Tibial nerve (tissue), 4 donors: ENCODE measurements around the gene CRAT. TPM values are rescaled to one million over a fixed set of nuclear protein-coding genes. Genes with fewer than 3 reads are reported as not detected.

Source experiments
- DNase-seq, 2 donors: peaks; one replicate each; pipeline ENCODE4 v3.0.0-alpha.2; 2019; ENCODE audit warnings: low spot score in 2 of 2
- H3K27ac ChIP-seq, 4 donors: fragments of 200-600 bp; sonication (generic) in 3 of 4; one replicate each; pipeline ENCODE4 v1.5.1; 2017 to 2019; ENCODE audit warnings: mild to moderate bottlenecking in 1 of 4
- H3K27me3 ChIP-seq, 2 donors: fragments of 200-600 bp; sonication (generic) in 1 of 2; one replicate each; pipeline versions ENCODE4 v1.5.1 to v1.6.0; 2017 to 2019
- H3K36me3 ChIP-seq, 3 donors: fragments of 200-600 bp; sonication (generic); one replicate each; pipeline ENCODE4 v1.5.1; 2018 to 2019
- H3K4me1 ChIP-seq, 4 donors: fragments of 200-600 bp; sonication (generic) in 3 of 4; one replicate each; pipeline ENCODE4 v1.5.1; 2017 to 2019
- H3K4me3 ChIP-seq, 4 donors: fragments of 200-600 bp; sonication (generic) in 3 of 4; one replicate each; pipeline ENCODE4 v1.5.1; 2017 to 2019; ENCODE audit warnings: mild to moderate bottlenecking in 1 of 4, moderate library complexity in 1 of 4
- H3K9me3 ChIP-seq, 4 donors: fragments of 200-600 bp; sonication (generic) in 3 of 4; one replicate each; pipeline ENCODE4 v1.5.1; 2017 to 2019
- CTCF ChIP-seq, 5 experiments: fragments of 200-600 bp in 3 of 5; fragments of 450-650 bp in 2 of 5; sonication (generic) in 3 of 5; IDR thresholded peaks; one replicate each; pipeline ENCODE4 v1.5.1; 2016 to 2019; ENCODE audit warnings: antibody characterized with exemption in 5 of 5, mild to moderate bottlenecking in 3 of 5, moderate library complexity in 2 of 5
- EP300 ChIP-seq, 2 donors: sonication (generic); formaldehyde crosslinking; IDR thresholded peaks; one replicate each; pipeline ENCODE4 v1.6.1; 2017; ENCODE audit warnings: antibody characterized with exemption in 2 of 2, mild to moderate bottlenecking in 1 of 2
- POLR2A ChIP-seq, 2 donors: fragments of 450-650 bp; IDR thresholded peaks; one replicate each; pipeline ENCODE4 v1.6.1; 2017; ENCODE audit warnings: antibody characterized with exemption in 2 of 2, mild to moderate bottlenecking in 2 of 2, moderate library complexity in 2 of 2
- WGBS, 2 donors: methylation state at CpG; one replicate each; pipeline ENCODE4 v1.1.5; 2018; 5-methylcytosine and 5-hydroxymethylcytosine counted together
- total RNA-seq, 4 donors: library from RNA; depleted of rRNA; stranded (reverse); fragments of >200 nt; gene quantifications; one replicate each; pipeline ENCODE4 v1.1.0, GENCODE V29; 2016

The CRAT gene
- total RNA-seq, 4 donors from 2014 or later: 42.7 to 81.8 (median 63.2) TPM

- Histone ChIP-seq H3K36me3 (peaks cover 0 to 78% (median 0%) of the 10 kb centered on the region in 3 donors), H3K4me3 (no peak overlapping the region), H3K4me1 (no peaks in the 10 kb centered on the region), H3K27ac (no peak overlapping the region), H3K27me3 (no peaks in the 10 kb centered on the region), H3K9me3 (no peaks in the 10 kb centered on the region)
- DNase-seq: no peak
- 88% methylated on average over 7 of the region's 7 CpGs for WGBS, 2 donors
- no peak for TF ChIP-seq POLR2A (IDR thresholded peaks at IDR 0.05)
Measured at GRCh38 chr9:129101279-129101678, 9.3 kb downstream of the CRAT start.

- Histone ChIP-seq H3K27me3 (no peaks in the 10 kb centered on the region), H3K4me3 (no peak overlapping the region), H3K9me3 (no peaks in the 10 kb centered on the region), H3K36me3 (peaks cover 0 to 78% (median 0%) of the 10 kb centered on the region in 3 donors), H3K4me1 (no peaks in the 10 kb centered on the region), H3K27ac (no peak overlapping the region)
- no peak for DNase-seq
- TF ChIP-seq CTCF (IDR thresholded peaks at IDR 0.05) (no peak), EP300 (IDR thresholded peaks at IDR 0.05) (no peak), POLR2A (IDR thresholded peaks at IDR 0.05) (no peak)
- 69 to 72% methylated on average over 18 to 25 of the region's 28 CpGs for WGBS, 2 donors
Measured at GRCh38 chr9:129100383-129101169, 10.0 kb downstream of the CRAT start.

GRCh38 chr9:129098328-129098727 lies 12.3 kb downstream of the CRAT start:
- Histone ChIP-seq H3K4me3 (no peak overlapping the region), H3K27ac (no peak overlapping the region), H3K36me3 (peaks cover 0 to 80% (median 0%) of the 10 kb centered on the region in 3 donors), H3K4me1 (no peaks in the 10 kb centered on the region), H3K27me3 (no peaks in the 10 kb centered on the region), H3K9me3 (no peaks in the 10 kb centered on the region)
- no peak for DNase-seq
- no peak for TF ChIP-seq CTCF (IDR thresholded peaks at IDR 0.05)
- TF ChIP-seq POLR2A (IDR thresholded peaks at IDR 0.05): no peak
- TF ChIP-seq EP300 (IDR thresholded peaks at IDR 0.05): no peak
- 90 to 91% methylated on average over 9 to 11 of the region's 11 CpGs for WGBS, 2 donors

- Histone ChIP-seq H3K9me3 (no peaks in the 10 kb centered on the region), H3K27ac (no peak overlapping the region), H3K27me3 (no peaks in the 10 kb centered on the region), H3K36me3 (peaks cover 0 to 80% (median 0%) of the 10 kb centered on the region in 3 donors), H3K4me3 (no peak overlapping the region), H3K4me1 (no peaks in the 10 kb centered on the region)
- DNase-seq: no peak
- 91 to 92% methylated on average over 16 of the region's 16 CpGs for WGBS, 2 donors
- no peak for TF ChIP-seq CTCF (IDR thresholded peaks at IDR 0.05)
- no peak for TF ChIP-seq POLR2A (IDR thresholded peaks at IDR 0.05)
- no peak for TF ChIP-seq EP300 (IDR thresholded peaks at IDR 0.05)
Measured at GRCh38 chr9:129097671-129098306, 12.8 kb downstream of the CRAT start.

- no peak for DNase-seq
- Histone ChIP-seq H3K36me3 (peaks cover 0 to 67% (median 0%) of the 10 kb centered on the region in 3 donors), H3K9me3 (no peaks in the 10 kb centered on the region), H3K4me1 (no peaks in the 10 kb centered on the region), H3K27me3 (no peaks in the 10 kb centered on the region), H3K4me3 (no peak overlapping the region), H3K27ac (no peak overlapping the region)
- TF ChIP-seq EP300 (IDR thresholded peaks at IDR 0.05) (no peak), POLR2A (IDR thresholded peaks at IDR 0.05) (no peak), CTCF (IDR thresholded peaks at IDR 0.05) (no peak)
- 95 to 96% methylated on average over 9 to 12 of the region's 12 CpGs for WGBS, 2 donors
Measured at GRCh38 chr9:129095908-129096307, 14.7 kb downstream of the CRAT start.
